GM12878 (cell line): ENCODE data around the gene ARID5B. TPM values are rescaled to one million over a fixed set of nuclear protein-coding genes. Genes with fewer than 3 reads are reported as not detected.

ENCODE experiments used
- ATAC-seq: fragments of 200-7000 bp; cut with Tn5 transposase; 3 replicates; pipeline ENCODE4 v1.9.1; 2020; ENCODE audit warnings: mild to moderate bottlenecking, moderate library complexity
- BruUV-seq: library from RNA; stranded (reverse); fragments of 400-500 nt; replicated peaks from 2 replicates; lab custom pipeline; 2021; lab: Mats Ljungman, UMichigan
- CTCF ChIA-PET: fragments of 300-600 bp; sonication (Branson Sonifier 250); formaldehyde crosslinking; extraction: SDS; loops from one replicate; lab custom pipeline; 2021; ENCODE audit warnings: inconsistent platforms; lab: Yijun Ruan, JAX
- POLR2A ChIA-PET: fragments of 350-600 bp; formaldehyde crosslinking; extraction: SDS; loops from one replicate; lab custom pipeline; 2021; ENCODE audit warnings: inconsistent platforms; lab: Charles Lee
- RAD21 ChIA-PET: fragments of 300-600 bp; sonication (Branson Sonifier 250); formaldehyde crosslinking; loops from one replicate; lab custom pipeline; 2023; ENCODE audit warnings: antibody characterized with exemption; ENCODE audit not compliant: unreplicated experiment; lab: Charles Lee
- SMC1A ChIA-PET: fragments of 300-600 bp; sonication (Branson Sonifier 250); formaldehyde crosslinking; loops from one replicate; lab custom pipeline; 2023; ENCODE audit not compliant: unreplicated experiment, uncharacterized antibody; lab: Charles Lee
- DNase-seq: peaks from one replicate; pipeline ENCODE4 v3.0.0-alpha.2; 2011; ENCODE audit warnings: low read depth, low spot score
- FAIRE-seq: peaks from 3 replicates; lab custom pipeline; 2011; peaks lifted over from hg19 to GRCh38; lab: Jason Lieb, UNC
- H2AFZ ChIP-seq: 2 replicates; pipeline ENCODE4 v1.6.0; 2011; ENCODE audit warnings: low read depth, low read length, control low read depth; ENCODE audit not compliant: control insufficient read depth
- H3K27ac ChIP-seq: 2 replicates; pipeline ENCODE4 v1.5.1; 2011; ENCODE audit warnings: control low read depth; ENCODE audit not compliant: control insufficient read depth, insufficient read depth
- H3K27me3 ChIP-seq, 2 experiments: replicated peaks in 1 of 2; 2 replicates each; pipeline versions ENCODE4 v1.6.0 to v1.6.1; 2011; ENCODE audit warnings: low read length in 1 of 2; ENCODE audit not compliant: control insufficient read depth in 2 of 2, insufficient read depth in 2 of 2
- H3K36me3 ChIP-seq, 2 experiments: 2 replicates each; pipeline ENCODE4 v1.5.1; 2011; ENCODE audit warnings: low read length in 1 of 2; ENCODE audit not compliant: control insufficient read depth in 2 of 2, insufficient read depth in 2 of 2
- H3K4me1 ChIP-seq: 2 replicates; pipeline ENCODE4 v1.6.1; 2011; ENCODE audit warnings: mild to moderate bottlenecking, low read length, moderate library complexity, mixed read lengths; ENCODE audit not compliant: control insufficient read depth, insufficient read depth
- H3K4me2 ChIP-seq: 2 replicates; pipeline ENCODE4 v1.6.0; 2011; ENCODE audit warnings: control low read depth; ENCODE audit not compliant: control insufficient read depth, insufficient read depth
- H3K4me3 ChIP-seq: fragments of 200-600 bp; sonication (generic); 2 replicates; pipeline ENCODE4 v1.5.1; 2016
- H3K79me2 ChIP-seq: 2 replicates; pipeline ENCODE4 v1.6.0; 2011; ENCODE audit warnings: low read length; ENCODE audit not compliant: control insufficient read depth, insufficient read depth
- H3K9ac ChIP-seq: 2 replicates; pipeline ENCODE4 v1.8.0; 2011; ENCODE audit warnings: low read length, control low read depth, mixed read lengths; ENCODE audit not compliant: control insufficient read depth, insufficient read depth
- H3K9me3 ChIP-seq: replicated peaks from 3 replicates; pipeline ENCODE4 v1.5.1; 2011; ENCODE audit warnings: mild to moderate bottlenecking, low read length; ENCODE audit not compliant: control insufficient read depth, insufficient read depth
- H4K20me1 ChIP-seq: 2 replicates; pipeline ENCODE4 v1.6.0; 2011; ENCODE audit not compliant: control insufficient read depth, insufficient read depth
- NFYB ChIP-seq: IDR thresholded peaks from 2 replicates; pipeline ENCODE4 v1.6.1; 2011; ENCODE audit warnings: low read depth, mild to moderate bottlenecking, low read length, improper control_type of control experiment, moderate library complexity; ENCODE audit not compliant: insufficient read depth
- RUNX3 ChIP-seq: IDR thresholded peaks from 2 replicates; pipeline ENCODE4 v1.6.1; 2012; ENCODE audit warnings: low read length, inconsistent platforms
- STAT3 ChIP-seq: IDR thresholded peaks from 2 replicates; pipeline ENCODE4 v1.6.1; 2011; ENCODE audit warnings: low read depth, low read length, improper control_type of control experiment
- TCF3 ChIP-seq: IDR thresholded peaks from 2 replicates; pipeline ENCODE4 v1.6.1; 2012; ENCODE audit warnings: low read depth, mild to moderate bottlenecking, low read length, borderline replicate concordance; ENCODE audit not compliant: insufficient read depth
- ZNF622 ChIP-seq: fragments of 450-650 bp; IDR thresholded peaks from 2 replicates; pipeline ENCODE4 v1.6.1; 2017; ENCODE audit warnings: mild to moderate bottlenecking, inconsistent platforms
- WGBS: methylation state at CpG from one replicate; pipeline ENCODE4 v1.1.6; 2016; ENCODE audit warnings: low lambda C conversion rate; ENCODE audit not compliant: insufficient replicate concordance, insufficient coverage; ENCODE audit errors: missing lambda C conversion rate; 5-methylcytosine and 5-hydroxymethylcytosine counted together
- in situ Hi-C: fragments of 300-500 bp; cut with MboI; formaldehyde crosslinking; loops from 9 replicates; pipeline ENCODE4 v1.14.3; 2018; ENCODE audit warnings: mixed read lengths
- intact Hi-C: fragments of 100-400 bp; cut with micrococcal nuclease; formaldehyde crosslinking; loops from one replicate; pipeline ENCODE4 v1.14.2; 2022; ENCODE audit not compliant: unreplicated experiment
- polyA plus RNA-seq, 11 experiments: library from polyadenylated mRNA; depleted of rRNA in 4 of 11; unstranded in 6 of 11; stranded (reverse) in 5 of 11; fragments of >200 nt; fragmentation: Nextera tagmentation in 4 of 11; fragmentation: Illumina TruSeq in 1 of 11; extraction: Ambion mirVana in 4 of 11; extraction: Trizol in 1 of 11; gene quantifications; 1 replicate in 1 of 11; 2 replicates in 10 of 11; pipeline versions ENCODE4 v1.2.1 to v1.2.3, GENCODE V29; 2011 to 2016; ENCODE audit warnings: inconsistent platforms in 2 of 11, missing spikeins in 2 of 11, low read depth in 1 of 11
- total RNA-seq, 4 experiments: library from RNA; depleted of rRNA in 3 of 4; stranded (reverse); fragments of >200 nt in 3 of 4; fragmentation: Illumina TruSeq in 1 of 4; extraction: Trizol in 1 of 4; gene quantifications; 2 replicates each; pipeline versions ENCODE4 v1.2.1 to v1.2.3, GENCODE V29; 2013 to 2021
- TF ChIP-seq, protein P1 (sequence below): IDR thresholded peaks from 2 replicates; pipeline ENCODE4 v1.6.1; 2011; ENCODE audit warnings: borderline replicate concordance, low read depth, mild to moderate bottlenecking, moderate library complexity, mixed read lengths, low read length; ENCODE audit not compliant: insufficient read depth; ENCODE audit errors: extremely low read length

Gene ARID5B
- total and polyA plus RNA-seq, 10 of the 15 experiments (the other 5 are each of a cell fraction or from before 2014, with no cell fraction given), result 2.7 to 8.5 (median 6.1) TPM

DNA sequence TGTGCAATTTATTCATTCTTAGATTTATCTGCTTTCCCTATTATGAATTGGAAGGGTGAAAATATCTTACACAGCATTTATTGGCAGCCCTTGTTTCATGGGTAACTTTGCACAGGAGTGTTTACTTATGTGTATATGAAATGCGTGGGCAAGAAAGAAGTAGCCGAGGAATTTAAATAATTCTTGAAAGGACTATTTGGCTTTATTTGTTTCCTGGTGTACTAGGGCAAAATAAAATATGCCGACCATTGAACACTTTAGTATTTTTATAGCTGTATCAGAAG, 93.7 kb downstream of the ARID5B start (continued):
- no peak for TF ChIP-seq ZNF622

- Histone ChIP-seq H3K27ac (peak overlapping the region; percentile 96), H3K9me3 (peaks cover 6% of the 10 kb centered on the region; the same call in 2 of the 3 replicates), H3K27me3 (no peaks in the 10 kb centered on the region), H2AFZ (no peak overlapping the region), H3K79me2 (peaks cover 44% of the 10 kb centered on the region), H3K4me1 (peaks cover 45% of the 10 kb centered on the region), H3K4me2 (peak overlapping the region; percentile 81), H3K4me3 (no peak overlapping the region; the same call in 1 of the 2 replicates), H3K9ac (peak overlapping the region; percentile 78; the same call in 1 of the 2 replicates), H3K36me3 (peaks cover 0 to 4% of the 10 kb centered on the region in 2 experiments; a peak in 3 of 4 replicates), H4K20me1 (no peaks in the 10 kb centered on the region)
- no peak for FAIRE-seq
- no peak for TF ChIP-seq STAT3
- TF ChIP-seq NFYB, result peak; percentile 58; the same call in 1 of the 2 replicates
- TF ChIP-seq, protein P1, sequence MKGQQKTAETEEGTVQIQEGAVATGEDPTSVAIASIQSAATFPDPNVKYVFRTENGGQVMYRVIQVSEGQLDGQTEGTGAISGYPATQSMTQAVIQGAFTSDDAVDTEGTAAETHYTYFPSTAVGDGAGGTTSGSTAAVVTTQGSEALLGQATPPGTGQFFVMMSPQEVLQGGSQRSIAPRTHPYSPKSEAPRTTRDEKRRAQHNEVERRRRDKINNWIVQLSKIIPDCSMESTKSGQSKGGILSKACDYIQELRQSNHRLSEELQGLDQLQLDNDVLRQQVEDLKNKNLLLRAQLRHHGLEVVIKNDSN, result peak; percentile 46
- 0 out of 2 replicates have a peak, but pooled peaks have one; percentile 20 for TF ChIP-seq RUNX3
- no peak for TF ChIP-seq TCF3
- ChIA-PET SMC1A (interaction anchor here (3.4 kb wide), 1 partner anchor 10 kb away, joined by 13 read pairs; no protein-coding TSS in a partner anchor), CTCF (interaction anchor here (0.9 kb wide), 1 partner anchor 11 kb away, joined by 4 read pairs; no protein-coding TSS in a partner anchor), RAD21 (no interaction called here), POLR2A (interaction anchor here (0.5 to 0.8 kb wide), 2 partner anchors 22 to 97 kb away, joined by 3 to 4 read pairs; no protein-coding TSS in a partner anchor)
- intact Hi-C loops, result no loop called here
- BruUV-seq, result no TSS peak
- ATAC-seq, result peak; percentile 1; the same call in 2 of the 3 replicates
- in situ Hi-C loops, result no loop called here
- no peak for DNase-seq
- WGBS, result 4% methylated on average over 1 of the region's 1 CpG
These were observed 97.4 kb downstream of the ARID5B start for GRCh38 chr10:61998937-61999336.
